Ishikawa (cell line): Measurements from ENCODE around the gene MCF2L2.

Experiments
- CEBPB ChIP-seq: IDR thresholded peaks from 2 replicates; pipeline ENCODE4 v1.6.1; 2012
- CREB1 ChIP-seq: IDR thresholded peaks from 2 replicates; pipeline ENCODE4 v1.6.1; 2012; ENCODE audit warnings: low read depth
- EGR1 ChIP-seq: IDR thresholded peaks from 2 replicates; pipeline ENCODE4 v1.6.1; 2012
- EP300 ChIP-seq: IDR thresholded peaks from 2 replicates; pipeline ENCODE4 v1.6.1; 2012; ENCODE audit warnings: borderline replicate concordance
- FOXM1 ChIP-seq: IDR thresholded peaks from 2 replicates; pipeline ENCODE4 v1.6.1; 2012; ENCODE audit warnings: low read depth, borderline replicate concordance
- MAX ChIP-seq: IDR thresholded peaks from 2 replicates; pipeline ENCODE4 v1.6.1; 2012
- NFIC ChIP-seq: IDR thresholded peaks from 2 replicates; pipeline ENCODE4 v1.6.1; 2012
- RAD21 ChIP-seq: IDR thresholded peaks from 2 replicates; pipeline ENCODE4 v1.6.1; 2012; ENCODE audit warnings: low read depth
- REST ChIP-seq: IDR thresholded peaks from 2 replicates; pipeline ENCODE4 v1.6.1; 2012; ENCODE audit warnings: low read depth, mild to moderate bottlenecking
- TAF1 ChIP-seq: IDR thresholded peaks from 2 replicates; pipeline ENCODE4 v1.6.1; 2012; ENCODE audit warnings: low read depth, mild to moderate bottlenecking
- TCF12 ChIP-seq: IDR thresholded peaks from 2 replicates; pipeline ENCODE4 v1.6.1; 2012; ENCODE audit warnings: low read depth
- TEAD4 ChIP-seq: IDR thresholded peaks from 2 replicates; pipeline ENCODE4 v1.6.1; 2012
- USF1 ChIP-seq: IDR thresholded peaks from 2 replicates; pipeline ENCODE4 v1.6.1; 2012
- YY1 ChIP-seq: IDR thresholded peaks from 2 replicates; pipeline ENCODE4 v1.6.1; 2012; ENCODE audit warnings: low read depth
- ZBTB7A ChIP-seq: IDR thresholded peaks from 2 replicates; pipeline ENCODE4 v1.6.1; 2012; ENCODE audit warnings: low read depth

Gene MCF2L2

GRCh38 chr3:183295211-183295610, 133.2 kb downstream of the MCF2L2 start:
- TF ChIP-seq CEBPB = peak; percentile 75; the same call in 1 of the 2 replicates
- no peak for TF ChIP-seq ZBTB7A

GRCh38 chr3:183293966-183294365, 134.5 kb downstream of the MCF2L2 start:
- TF ChIP-seq EP300 (no peak), NFIC (no peak), TCF12 (no peak), MAX (no peak), CREB1 (no peak), REST (no peak), EGR1 (no peak), YY1 (no peak), TAF1 (no peak), CEBPB (no peak), FOXM1 (no peak), RAD21 (no peak), USF1 (no peak), ZBTB7A (no peak), TEAD4 (no peak)

GRCh38 chr3:183291497-183292031, 136.9 kb downstream of the MCF2L2 start:
- TF ChIP-seq REST (no peak), ZBTB7A (no peak), EGR1 (no peak), EP300 (no peak), TCF12 (no peak), CREB1 (no peak)

- TF ChIP-seq TAF1 (no peak), YY1 (no peak), ZBTB7A (no peak), EGR1 (no peak), CEBPB (no peak), MAX (no peak), TEAD4 (no peak), USF1 (no peak), FOXM1 (no peak), TCF12 (no peak), NFIC (no peak), CREB1 (no peak)
Measured at GRCh38 chr3:183290216-183290615, 138.2 kb downstream of the MCF2L2 start.

GRCh38 chr3:183288117-183288516, 140.3 kb downstream of the MCF2L2 start:
- TF ChIP-seq REST (no peak), EGR1 (no peak), FOXM1 (no peak), YY1 (no peak), TEAD4 (no peak), USF1 (no peak), CEBPB (no peak)
